Psoas muscle (tissue), 8 donors: ENCODE measurements around the gene EYA2. TPM values are rescaled to one million over a fixed set of nuclear protein-coding genes. Genes with fewer than 3 reads are reported as not detected.

ENCODE experiments used
- ATAC-seq, 4 donors: fragments of 200-7000 bp; cut with Tn5 transposase; one replicate each; pipeline ENCODE4 v1.9.1; 2020; ENCODE audit warnings: moderate library complexity in 3 of 4, mild to moderate bottlenecking in 2 of 4
- DNase-seq, 2 donors: peaks; one replicate each; pipeline ENCODE4 v3.0.0-alpha.2; 2020
- H3K27ac ChIP-seq: fragments of 200-600 bp; one replicate; pipeline ENCODE4 v1.8.0; 2022
- H3K27me3 ChIP-seq, 3 donors: fragments of 200-600 bp in 1 of 3; one replicate each; pipeline versions ENCODE4 v1.6.1 to v1.8.0; 2013 to 2022; ENCODE audit warnings: low read length in 2 of 3, mild to moderate bottlenecking in 2 of 3, moderate library complexity in 1 of 3; ENCODE audit not compliant: insufficient read depth in 3 of 3
- H3K36me3 ChIP-seq, 2 donors: fragments of 200-600 bp in 1 of 2; one replicate each; pipeline versions ENCODE4 v1.6.1 to v1.8.0; 2013 to 2022; ENCODE audit warnings: low read depth in 1 of 2, mild to moderate bottlenecking in 1 of 2, moderate library complexity in 1 of 2; ENCODE audit not compliant: insufficient read depth in 1 of 2
- H3K4me1 ChIP-seq: fragments of 200-600 bp; one replicate; pipeline ENCODE4 v1.8.0; 2022
- H3K4me3 ChIP-seq: fragments of 200-600 bp; one replicate; pipeline ENCODE4 v1.8.0; 2022; ENCODE audit warnings: mild to moderate bottlenecking
- H3K9me3 ChIP-seq: fragments of 200-600 bp; one replicate; pipeline ENCODE4 v1.8.0; 2022
- CTCF ChIP-seq: fragments of 200-600 bp; IDR thresholded peaks from one replicate; pipeline ENCODE4 v1.8.0; 2022; ENCODE audit warnings: antibody characterized with exemption
- WGBS, 3 donors: extraction: QIAGEN DNeasy Blood & Tissue Kit; methylation state at CpG; one replicate each; pipeline versions ENCODE4 v1.1.6 to v1.1.7; 2013; 5-methylcytosine and 5-hydroxymethylcytosine counted together
- intact Hi-C, 2 donors: fragments of 100-400 bp; cut with DNase I; formaldehyde crosslinking; loops; one replicate each; pipeline versions ENCODE4 v1.11.0 to v1.14.2; 2022
- polyA plus RNA-seq, 3 donors: library from polyadenylated mRNA; stranded (reverse); fragments of 200-250 nt; gene quantifications; one replicate each; pipeline ENCODE4 v1.2.3, GENCODE V29; 2013
- total RNA-seq, 4 donors: library from RNA; stranded (reverse); fragmentation: NEBNext Ultra II Directional in 2 of 4; extraction: Animal tissue kit (Norgen Biotek cat#: 25700) in 2 of 4; gene quantifications; one replicate each; pipeline versions ENCODE4 v1.2.1 to v1.2.4, GENCODE V29; 2021 to 2023
- donor health status: healthy with polysubstance abuse.
- donor health status: DM: no; HTN: no; CAD: no; lungs with moderate emphysema.
- donor health status: Bipolar disorder and iron deficiency.
- donor health status: healthy.
- donor health status: DM: yes; HTN: yes; CAD: no.
- donor health status: DM: no; HTN: no; CAD: no.
- donor health status: DM: no; HTN: no; CAD: no.
- donor health status: DM: yes; HTN: yes; CAD: no.

The EYA2 gene
- total and polyA plus RNA-seq, 7 donors, result 0.72 to 4.0 (median 2.0) TPM

- no peak overlapping the region for H3K27ac ChIP-seq
- no peak for TF ChIP-seq CTCF
- no peaks in the 10 kb centered on the region for H3K36me3 ChIP-seq
- H3K27me3 ChIP-seq, result no peaks in the 10 kb centered on the region
- no peaks in the 10 kb centered on the region for H3K9me3 ChIP-seq
- no peaks in the 10 kb centered on the region for H3K4me1 ChIP-seq
- intact Hi-C loops, result no loop called here
- DNase-seq (no peak), ATAC-seq (no peak)
- no peak overlapping the region for H3K4me3 ChIP-seq
- WGBS, 3 donors, result 88 to 90% (median 88%) methylated on average over 5 of the region's 5 CpGs
These were observed 264.5 kb downstream of the EYA2 start for GRCh38 chr20:47159166-47159565.

- no peak overlapping the region for H3K27ac ChIP-seq
- no peaks in the 10 kb centered on the region for H3K27me3 ChIP-seq
- ATAC-seq (no peak), DNase-seq (no peak)
- no peak overlapping the region for H3K4me3 ChIP-seq
- no peaks in the 10 kb centered on the region for H3K36me3 ChIP-seq
- intact Hi-C loops, result no loop called here
- WGBS, 3 donors, result 93 to 94% (median 94%) methylated on average over 7 of the region's 7 CpGs
- no peaks in the 10 kb centered on the region for H3K9me3 ChIP-seq
- TF ChIP-seq CTCF, result no peak
- H3K4me1 ChIP-seq, result no peaks in the 10 kb centered on the region
These were observed 265.6 kb downstream of the EYA2 start for GRCh38 chr20:47160240-47160639.

- Histone ChIP-seq H3K9me3 (no peaks in the 10 kb centered on the region), H3K27me3 (no peaks in the 10 kb centered on the region), H3K4me3 (no peak overlapping the region), H3K36me3 (no peaks in the 10 kb centered on the region), H3K4me1 (no peaks in the 10 kb centered on the region), H3K27ac (no peak overlapping the region)
- intact Hi-C loops, result no loop called here
- 84 to 89% (median 85%) methylated on average over 14 of the region's 14 CpGs for WGBS, 3 donors
- ATAC-seq, result no peak
- TF ChIP-seq CTCF, result no peak
- no peak for DNase-seq
These were observed 266.3 kb downstream of the EYA2 start for GRCh38 chr20:47160992-47161391.

GRCh38 chr20:47161411-47161810 is 266.8 kb downstream of the EYA2 start:
- no peak for TF ChIP-seq CTCF
- 88 to 93% (median 88%) methylated on average over 10 of the region's 10 CpGs for WGBS, 3 donors
- no peak for ATAC-seq

GRCh38 chr20:47164140-47164539 is 269.5 kb downstream of the EYA2 start:
- Histone ChIP-seq H3K4me3 (no peak overlapping the region), H3K36me3 (no peaks in the 10 kb centered on the region), H3K27me3 (no peaks in the 10 kb centered on the region), H3K27ac (no peak overlapping the region), H3K4me1 (no peaks in the 10 kb centered on the region), H3K9me3 (no peaks in the 10 kb centered on the region)
- ATAC-seq (no peak), DNase-seq (no peak)
- no peak for TF ChIP-seq CTCF
- 23 to 46% (median 30%) methylated on average over 13 of the region's 13 CpGs for WGBS, 3 donors
- intact Hi-C loops, result no loop called here

More at GRCh38 chr20:47161411-47161810, 266.8 kb downstream of the EYA2 start:
- no peaks in the 10 kb centered on the region for H3K27me3 ChIP-seq
- no peaks in the 10 kb centered on the region for H3K4me1 ChIP-seq
- no peak overlapping the region for H3K4me3 ChIP-seq
- DNase-seq, result no peak
- no peak overlapping the region for H3K27ac ChIP-seq
- no peaks in the 10 kb centered on the region for H3K9me3 ChIP-seq
- H3K36me3 ChIP-seq, result no peaks in the 10 kb centered on the region
- intact Hi-C loops, result no loop called here
